Muscle layer of colon (tissue), 2 donors: ENCODE data around the gene PTGDS.

Experiments used
- H3K27ac ChIP-seq: one replicate; pipeline ENCODE4 v1.7.0; 2013; ENCODE audit warnings: low read depth, mild to moderate bottlenecking, low read length, moderate library complexity
- H3K27me3 ChIP-seq, 2 donors: one replicate each; pipeline ENCODE4 v1.7.0; 2013; ENCODE audit warnings: low read length in 2 of 2, mild to moderate bottlenecking in 2 of 2; ENCODE audit not compliant: insufficient read depth in 2 of 2, control insufficient read depth in 1 of 2
- H3K36me3 ChIP-seq: one replicate; pipeline ENCODE4 v1.7.0; 2013; ENCODE audit warnings: mild to moderate bottlenecking, low read length; ENCODE audit not compliant: insufficient read depth
- H3K4me1 ChIP-seq: one replicate; pipeline ENCODE4 v1.7.0; 2013; ENCODE audit warnings: mild to moderate bottlenecking, low read length; ENCODE audit not compliant: insufficient read depth
- H3K4me3 ChIP-seq, 2 donors: one replicate each; pipeline ENCODE4 v1.7.0; 2013; ENCODE audit warnings: low read length in 2 of 2, low read depth in 1 of 2, mild to moderate bottlenecking in 1 of 2, moderate library complexity in 1 of 2
- H3K9ac ChIP-seq: one replicate; pipeline ENCODE4 v1.7.0; 2013; ENCODE audit warnings: low read length
- H3K9me3 ChIP-seq: one replicate; pipeline ENCODE4 v1.7.0; 2013; ENCODE audit warnings: mild to moderate bottlenecking, low read length
- donor health status: abdominal sarcoma.
- donor health status: Adenocarcinoma of cecum.

Gene PTGDS

DNA sequence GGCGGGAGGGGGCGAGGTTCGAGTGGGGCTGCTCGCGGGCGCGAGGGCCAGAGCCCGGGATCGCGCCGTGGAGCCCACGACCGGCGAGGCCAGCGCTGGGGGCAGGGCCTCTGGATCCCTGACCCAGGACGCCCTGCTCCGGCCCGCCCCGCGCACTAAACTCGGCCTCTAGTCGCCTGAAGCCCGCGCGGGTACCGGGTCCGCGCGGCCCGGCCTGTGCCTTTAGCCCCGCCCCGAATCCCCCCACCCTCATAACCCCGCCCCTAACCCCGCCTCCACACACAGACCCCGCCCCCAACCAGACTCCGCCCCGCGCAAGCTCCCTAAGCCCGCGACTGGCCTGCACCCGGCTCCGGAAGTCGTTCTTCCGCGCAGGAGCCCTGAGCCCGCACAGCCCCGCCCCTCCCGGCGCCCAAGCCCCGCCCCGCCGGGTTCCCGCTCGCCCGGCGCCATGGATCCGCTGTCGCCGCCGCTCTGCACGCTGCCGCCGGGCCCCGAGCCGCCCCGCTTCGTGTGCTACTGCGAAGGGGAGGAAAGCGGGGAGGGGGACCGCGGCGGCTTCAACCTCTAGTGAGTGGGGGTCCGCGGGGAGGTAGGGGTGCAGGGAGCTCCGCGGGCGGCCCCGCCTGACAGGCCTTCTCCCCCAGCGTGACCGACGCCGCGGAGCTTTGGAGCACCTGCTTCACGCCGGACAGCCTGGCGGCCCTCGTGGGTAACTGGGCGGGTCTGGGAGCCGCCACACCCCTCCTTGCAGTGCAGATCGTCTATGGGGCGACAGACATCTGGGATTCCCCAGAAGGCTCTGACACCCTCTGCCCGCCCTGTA, 14.9 kb downstream of the PTGDS start, which contains the start of gene PAXX:
Gene PAXX, plus strand, starts transcription at position 430 of the 826 bp plus-strand sequence. Its CDS starts 22 bp downstream, at position 452.
- H3K4me3 ChIP-seq: peak within 1 kb of the TSS; percentile 81 to 84
- peaks cover 17% of the 10 kb centered on the region for H3K4me1 ChIP-seq
- no peaks in the 10 kb centered on the region for H3K36me3 ChIP-seq
- H3K9me3 ChIP-seq: no peaks in the 10 kb centered on the region
- no peak within 1 kb of the TSS for H3K9ac ChIP-seq
- peaks cover 12 to 42% of the 10 kb centered on the region in 2 donors for H3K27me3 ChIP-seq
- peak within 1 kb of the TSS; percentile 76 for H3K27ac ChIP-seq

DNA sequence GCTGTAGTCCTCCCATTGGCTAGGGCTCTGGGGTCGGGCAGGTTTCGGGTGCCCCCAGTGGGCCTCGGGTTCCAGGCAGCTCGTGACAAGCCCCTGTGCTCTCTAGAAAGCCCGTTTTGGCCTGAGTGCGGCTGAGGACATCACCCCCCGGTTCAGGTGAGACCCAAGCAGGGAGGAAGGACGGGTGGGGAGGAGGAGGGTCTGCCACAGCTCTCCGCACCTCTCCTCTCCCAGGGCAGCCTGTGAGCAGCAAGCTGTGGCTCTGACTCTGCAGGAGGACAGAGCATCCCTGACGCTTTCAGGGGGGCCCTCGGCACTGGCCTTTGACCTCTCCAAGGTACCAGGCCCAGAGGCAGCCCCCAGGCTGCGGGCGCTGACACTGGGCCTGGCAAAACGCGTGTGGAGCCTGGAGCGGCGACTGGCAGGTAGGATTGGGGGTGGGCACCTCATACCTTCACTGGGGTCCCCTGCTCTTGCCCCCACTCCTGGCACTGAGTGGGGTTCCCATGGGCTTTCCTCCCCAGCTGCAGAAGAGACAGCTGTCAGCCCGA, 15.6 kb downstream of the PTGDS start:
- Histone ChIP-seq H3K9me3 (no peaks in the 10 kb centered on the region), H3K4me1 (peaks cover 17% of the 10 kb centered on the region), H3K27ac (peak overlapping the region; percentile 76), H3K4me3 (peak overlapping the region; percentile 81 to 84), H3K9ac (no peak overlapping the region), H3K36me3 (no peaks in the 10 kb centered on the region), H3K27me3 (peaks cover 13 to 46% of the 10 kb centered on the region in 2 donors)

DNA sequence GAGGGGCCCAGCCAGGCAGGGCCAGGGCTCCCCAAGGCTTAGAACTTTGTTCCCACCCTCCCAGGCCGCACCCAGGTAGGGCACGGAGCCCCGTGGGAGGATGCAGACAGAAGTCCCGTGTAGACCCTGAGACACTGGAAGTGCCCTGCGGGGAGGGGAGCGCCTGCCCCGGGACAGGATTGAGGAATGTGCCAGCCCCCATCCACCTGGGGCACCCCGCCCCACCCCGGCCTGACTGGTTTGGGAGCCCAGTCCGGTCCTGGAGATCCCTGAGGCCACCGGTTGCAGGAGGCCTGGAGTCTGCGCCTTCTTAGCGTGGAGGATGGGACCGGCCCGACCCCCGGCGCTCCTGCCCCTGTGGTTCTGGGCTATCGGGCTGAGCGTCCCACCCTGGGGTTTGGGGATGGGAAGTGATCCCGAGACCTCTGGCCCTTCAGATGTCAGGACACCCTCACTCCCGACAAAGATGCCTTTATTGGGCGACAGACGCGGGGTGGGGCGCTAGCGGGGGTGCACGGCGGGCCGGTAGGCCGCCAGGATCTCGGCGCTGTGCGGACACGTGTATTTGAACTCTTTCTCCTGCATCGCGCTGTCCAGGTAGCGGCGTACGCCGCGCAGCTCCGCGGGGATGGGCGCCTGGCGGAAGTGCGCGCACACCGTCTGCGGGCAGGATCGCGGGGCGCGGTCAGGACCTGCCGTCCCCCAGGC, 17.0 kb downstream of the PTGDS start:
- Histone ChIP-seq H3K9ac (no peak overlapping the region), H3K9me3 (no peaks in the 10 kb centered on the region), H3K4me3 (no peak overlapping the region), H3K4me1 (peaks cover 17% of the 10 kb centered on the region), H3K27ac (no peak overlapping the region), H3K27me3 (peaks cover 13 to 46% of the 10 kb centered on the region in 2 donors), H3K36me3 (no peaks in the 10 kb centered on the region)

DNA sequence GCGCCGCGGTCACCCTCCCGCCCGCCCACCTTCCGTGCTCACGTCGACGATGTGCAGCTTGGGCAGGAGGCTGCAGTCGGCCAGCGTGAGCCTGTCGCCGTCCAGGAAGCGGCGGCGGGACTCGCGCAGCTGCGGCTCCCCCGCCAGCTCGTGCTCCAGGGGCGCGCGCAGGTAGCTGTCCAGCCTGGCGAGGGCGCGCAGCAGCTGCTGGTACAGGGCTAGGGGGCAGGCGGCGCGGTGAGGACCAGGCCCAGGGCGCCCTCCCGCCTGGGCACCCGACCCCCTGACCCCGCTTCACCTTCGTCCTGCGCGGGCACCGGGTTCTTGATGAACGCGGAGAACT, 17.6 kb downstream of the PTGDS start:
- H3K9ac ChIP-seq: no peak overlapping the region
- H3K27ac ChIP-seq: no peak overlapping the region
- H3K4me1 ChIP-seq: peaks cover 17% of the 10 kb centered on the region
- no peak overlapping the region for H3K4me3 ChIP-seq
- H3K9me3 ChIP-seq: no peaks in the 10 kb centered on the region
- H3K36me3 ChIP-seq: no peaks in the 10 kb centered on the region
- H3K27me3 ChIP-seq: peaks cover 13 to 46% of the 10 kb centered on the region in 2 donors

DNA sequence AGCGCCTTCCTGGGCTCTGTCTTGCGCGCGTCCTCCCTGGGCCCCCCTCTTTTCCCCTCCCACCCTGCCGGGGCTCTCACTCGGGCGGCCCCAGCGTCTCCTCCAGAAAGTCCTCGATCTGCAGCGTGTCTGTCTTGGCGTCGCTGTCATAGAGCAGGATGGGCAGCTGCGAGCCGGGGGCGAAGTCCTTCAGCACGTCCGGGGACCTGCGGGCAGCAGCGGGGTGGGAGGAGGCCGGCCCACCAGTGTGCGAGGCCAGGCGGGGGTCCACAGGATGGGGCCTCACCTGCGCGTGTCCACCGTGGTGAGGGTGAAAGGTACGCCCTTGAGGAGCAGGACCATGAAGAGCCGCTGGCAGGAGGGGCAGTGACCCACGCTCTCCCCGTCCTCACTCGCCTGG, 18.1 kb downstream of the PTGDS start:
- H3K4me1 ChIP-seq: peaks cover 17% of the 10 kb centered on the region
- no peak overlapping the region for H3K4me3 ChIP-seq
- H3K9ac ChIP-seq: no peak overlapping the region
- peaks cover 13 to 46% of the 10 kb centered on the region in 2 donors for H3K27me3 ChIP-seq
- no peaks in the 10 kb centered on the region for H3K36me3 ChIP-seq
- H3K9me3 ChIP-seq: no peaks in the 10 kb centered on the region
- H3K27ac ChIP-seq: no peak overlapping the region

DNA sequence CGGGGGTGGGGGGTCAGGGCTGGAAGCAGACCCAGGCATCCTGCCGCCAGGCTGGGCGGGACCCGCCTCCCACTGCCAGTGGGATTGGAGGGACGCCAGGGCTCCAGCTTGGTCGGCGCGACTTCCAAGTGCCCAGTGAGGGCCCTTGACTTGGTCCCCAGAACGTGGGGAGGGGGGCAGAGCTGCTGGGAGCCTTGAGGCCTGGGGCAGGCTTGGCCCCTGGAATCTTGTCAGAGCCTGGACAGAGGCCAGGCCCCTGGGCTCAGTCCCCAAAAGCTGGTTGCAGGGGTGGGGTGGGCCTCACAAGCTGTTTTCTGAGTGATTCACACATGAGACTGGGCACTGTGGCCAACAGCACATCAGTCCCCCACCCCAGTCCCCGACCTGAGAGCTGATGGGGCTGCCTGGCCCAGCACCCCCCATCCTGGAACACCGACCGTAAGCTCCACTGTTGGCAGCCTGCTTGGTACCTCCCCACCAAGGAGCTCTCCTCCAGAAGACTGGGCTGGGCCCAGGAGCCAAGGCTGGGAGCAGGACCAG, 18.5 kb downstream of the PTGDS start:
- H3K36me3 ChIP-seq: no peaks in the 10 kb centered on the region
- peaks cover 13 to 46% of the 10 kb centered on the region in 2 donors for H3K27me3 ChIP-seq
- no peak overlapping the region for H3K27ac ChIP-seq
- no peaks in the 10 kb centered on the region for H3K9me3 ChIP-seq
- H3K4me3 ChIP-seq: no peak overlapping the region
- H3K4me1 ChIP-seq: peaks cover 17% of the 10 kb centered on the region
- H3K9ac ChIP-seq: no peak overlapping the region

DNA sequence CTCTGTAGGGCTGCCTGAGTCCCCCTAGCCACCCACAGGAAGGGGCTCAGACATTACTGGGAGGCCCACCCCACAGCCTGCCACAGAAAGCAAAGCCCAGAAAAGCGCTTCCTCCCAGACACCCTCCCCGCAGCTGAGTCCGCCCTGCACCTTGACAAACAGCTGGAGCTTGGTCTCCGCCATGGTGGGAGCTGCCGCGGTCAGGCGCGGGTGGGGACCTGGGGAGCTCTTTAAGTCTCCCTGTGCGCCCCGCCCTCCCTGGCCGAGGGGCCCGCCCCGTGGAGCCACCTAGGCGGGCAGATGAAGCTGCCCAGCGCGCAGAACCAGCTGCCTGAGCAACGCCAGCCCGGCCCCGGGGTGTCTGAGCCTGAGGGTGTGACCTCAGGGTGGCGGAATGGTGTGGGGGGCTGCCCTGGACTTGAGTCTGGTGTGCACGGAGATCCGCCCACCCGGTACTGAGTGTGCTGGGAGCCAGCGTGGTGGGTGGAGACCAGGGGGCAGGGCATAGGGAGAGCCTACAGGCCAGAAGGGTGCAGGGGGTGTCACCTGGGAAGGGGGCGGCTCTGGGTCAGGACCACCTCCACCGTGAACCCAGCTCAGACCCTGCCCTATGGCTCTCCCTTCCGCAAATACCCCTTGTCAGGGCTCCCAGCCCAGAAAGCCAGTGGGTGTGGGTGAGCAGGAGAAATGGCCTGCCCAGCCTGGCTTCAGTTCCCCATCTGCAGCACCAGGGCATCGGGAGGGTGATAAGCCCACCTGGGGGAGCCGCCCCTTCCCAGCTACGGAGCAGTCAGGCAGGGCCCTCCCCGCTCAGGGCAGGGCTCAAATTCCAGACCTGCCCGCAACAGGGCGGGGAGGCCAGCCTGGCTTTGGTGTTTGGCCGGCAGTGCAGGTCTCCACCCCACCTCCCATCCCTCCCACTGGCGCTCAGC, 19.3 kb downstream of the PTGDS start, which contains the start of gene CLIC3:
Gene CLIC3, minus strand, starts transcription at position 208 of the 932 bp plus-strand sequence. Its CDS starts 25 bp downstream, at position 183.
- no peak within 1 kb of the TSS for H3K9ac ChIP-seq
- no peak within 1 kb of the TSS for H3K27ac ChIP-seq
- no peaks in the 10 kb centered on the region for H3K36me3 ChIP-seq
- H3K27me3 ChIP-seq: peaks cover 13 to 46% of the 10 kb centered on the region in 2 donors
- peaks cover 17% of the 10 kb centered on the region for H3K4me1 ChIP-seq
- no peaks in the 10 kb centered on the region for H3K9me3 ChIP-seq
- H3K4me3 ChIP-seq: no peak within 1 kb of the TSS

DNA sequence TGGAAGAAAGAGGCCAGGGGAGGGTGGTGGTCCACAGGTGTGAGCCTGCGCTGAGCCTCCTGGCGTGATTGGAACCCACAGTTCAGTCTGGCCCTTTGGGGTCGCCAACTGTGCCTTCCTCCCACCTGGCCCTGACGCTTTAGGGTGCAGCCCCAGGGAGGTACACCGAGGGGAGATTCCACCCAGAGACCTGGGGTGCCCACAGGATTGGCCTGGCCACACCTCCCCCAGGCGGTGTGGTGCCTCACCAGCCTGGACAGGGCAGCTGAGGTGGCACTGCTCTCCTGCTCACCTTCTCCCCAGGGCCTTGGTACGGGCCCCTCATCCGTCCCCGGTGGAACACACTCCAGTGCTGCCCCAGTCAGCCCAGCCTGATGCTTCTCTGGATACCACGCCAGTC, 20.1 kb downstream of the PTGDS start:
- Histone ChIP-seq H3K27me3 (peaks cover 13 to 46% of the 10 kb centered on the region in 2 donors), H3K9ac (no peak overlapping the region)

DNA sequence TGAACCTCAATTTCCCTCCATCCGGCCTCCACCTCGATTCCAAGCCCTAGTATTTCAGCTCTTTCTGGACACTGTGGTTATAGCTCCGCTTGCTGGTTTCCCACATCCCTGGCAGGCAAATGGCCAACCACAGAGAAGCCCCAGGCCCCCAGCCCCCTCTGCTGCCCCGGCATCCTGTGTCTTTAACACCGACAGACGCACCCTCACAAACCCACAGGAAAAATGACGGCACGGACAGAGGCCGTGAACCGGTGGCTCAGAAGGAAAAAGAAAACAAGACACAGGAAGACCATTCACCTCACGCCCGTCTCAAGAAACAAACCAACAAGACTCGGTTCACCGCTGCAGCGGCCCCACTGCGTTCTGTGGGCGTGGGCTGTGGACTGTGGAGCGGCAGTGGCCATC, 20.5 kb downstream of the PTGDS start:
- Histone ChIP-seq H3K9ac (no peak overlapping the region), H3K27ac (no peak overlapping the region), H3K9me3 (no peaks in the 10 kb centered on the region), H3K4me3 (no peak overlapping the region), H3K4me1 (peaks cover 15% of the 10 kb centered on the region), H3K27me3 (peaks cover 13 to 46% of the 10 kb centered on the region in 2 donors), H3K36me3 (no peaks in the 10 kb centered on the region)

More for the DNA sequence above, 20.1 kb downstream of the PTGDS start:
- H3K4me1 ChIP-seq: peaks cover 17% of the 10 kb centered on the region
- no peak overlapping the region for H3K27ac ChIP-seq
- H3K9me3 ChIP-seq: no peaks in the 10 kb centered on the region
- H3K4me3 ChIP-seq: no peak overlapping the region
- no peaks in the 10 kb centered on the region for H3K36me3 ChIP-seq

DNA sequence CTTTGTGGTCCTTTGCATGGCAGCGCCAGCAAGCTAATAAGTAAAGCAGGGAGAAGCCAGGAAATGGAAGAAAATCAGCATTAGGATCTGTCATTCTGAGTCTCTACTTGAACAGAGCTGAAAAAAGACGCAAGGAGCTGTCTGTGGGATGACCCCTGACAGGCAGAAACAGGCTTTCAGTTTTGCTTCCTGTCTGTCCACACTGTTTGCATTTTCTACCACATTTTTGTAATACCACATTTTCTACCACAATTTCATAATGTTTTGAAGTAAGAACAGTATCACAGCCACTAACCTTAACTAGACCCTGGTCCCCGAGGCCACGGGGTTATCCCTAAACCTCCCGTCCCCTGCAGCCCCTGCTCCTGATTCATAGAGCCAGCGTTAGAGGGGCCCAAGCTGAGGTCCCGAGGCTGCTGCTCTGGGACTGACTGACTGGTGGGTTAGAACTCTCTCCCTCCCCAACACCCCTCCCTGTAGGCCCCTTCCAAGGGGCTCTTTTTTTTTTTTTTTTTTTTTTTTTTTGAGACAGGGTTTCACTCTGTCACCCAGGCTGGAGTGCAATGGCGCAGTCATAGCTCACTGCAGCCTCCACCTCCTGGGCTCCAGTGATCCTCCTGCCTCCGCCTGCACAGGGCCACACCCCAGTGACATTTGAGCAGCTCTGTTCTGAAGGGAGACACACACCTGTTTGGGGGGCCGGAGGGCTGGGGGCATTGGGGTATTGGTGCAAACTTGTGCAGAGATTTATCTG, 23.1 kb downstream of the PTGDS start:
- Histone ChIP-seq H3K36me3 (no peaks in the 10 kb centered on the region), H3K27ac (no peak overlapping the region), H3K27me3 (peaks cover 13 to 22% of the 10 kb centered on the region in 2 donors), H3K4me1 (peaks cover 6% of the 10 kb centered on the region), H3K9ac (no peak overlapping the region), H3K9me3 (no peaks in the 10 kb centered on the region), H3K4me3 (no peak overlapping the region)
